ENCODE data around the gene LIMCH1.
A peak's percentile ranks its signal among the peaks of the same experiment; 100 is the strongest.

Gene LIMCH1

DNA sequence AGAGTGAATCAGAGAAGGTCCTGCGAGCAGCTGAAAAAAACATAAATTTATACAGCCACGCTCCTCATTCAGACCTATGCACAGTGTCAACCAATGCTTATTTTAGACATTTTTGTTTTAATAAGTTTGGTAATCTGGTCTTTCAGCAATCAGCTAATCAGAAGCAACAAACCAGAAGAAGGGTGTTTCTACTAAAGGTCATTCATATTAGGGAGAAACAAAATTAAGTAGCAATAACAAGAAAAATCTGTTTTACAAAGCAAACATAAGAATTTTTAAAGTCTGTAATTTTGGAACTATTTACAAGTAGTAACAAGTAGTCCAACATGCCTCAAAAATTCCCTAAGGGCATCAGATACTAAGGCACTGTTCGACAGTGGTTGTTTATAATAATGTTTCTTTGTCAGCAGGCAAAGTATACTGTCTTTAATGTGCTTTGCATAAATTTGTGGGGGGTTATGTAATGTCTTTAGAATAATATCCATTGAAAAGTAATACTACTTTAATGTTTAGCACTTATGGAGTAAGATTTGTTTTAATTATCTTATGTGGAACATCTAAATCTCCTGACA is 127.8 kb downstream of the LIMCH1 start:
- TF ChIP-seq GATA2 (IDR thresholded peaks at IDR 0.05; ENCODE audit: low read depth, low read length) (no peak), GATA3 (IDR thresholded peaks at IDR 0.05; ENCODE audit: low read depth, low read length) (no peak)

DNA sequence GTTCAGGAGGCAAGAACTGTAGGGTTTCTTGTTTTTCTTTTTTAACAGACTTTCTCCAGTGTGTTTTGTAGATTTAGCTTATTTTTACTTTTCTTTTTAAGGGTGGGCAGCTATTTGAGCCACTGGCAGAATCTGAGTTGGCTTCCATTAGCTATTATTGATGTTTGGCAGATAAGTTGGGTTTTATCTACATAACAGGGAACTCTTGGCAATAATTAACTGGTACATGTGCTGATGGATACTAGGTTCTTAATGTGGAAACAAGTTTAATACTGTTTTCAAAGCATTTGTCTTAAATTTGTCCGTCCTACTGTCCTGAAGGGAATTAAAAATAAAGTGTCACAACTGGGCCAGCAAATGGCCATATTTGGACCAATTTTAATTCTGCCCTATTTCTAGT is 130.1 kb downstream of the LIMCH1 start:
- TF ChIP-seq GATA2 (IDR thresholded peaks at IDR 0.05; ENCODE audit: low read depth, low read length) = no peak
- no peak for TF ChIP-seq GATA3 (IDR thresholded peaks at IDR 0.05; ENCODE audit: low read depth, low read length)

DNA sequence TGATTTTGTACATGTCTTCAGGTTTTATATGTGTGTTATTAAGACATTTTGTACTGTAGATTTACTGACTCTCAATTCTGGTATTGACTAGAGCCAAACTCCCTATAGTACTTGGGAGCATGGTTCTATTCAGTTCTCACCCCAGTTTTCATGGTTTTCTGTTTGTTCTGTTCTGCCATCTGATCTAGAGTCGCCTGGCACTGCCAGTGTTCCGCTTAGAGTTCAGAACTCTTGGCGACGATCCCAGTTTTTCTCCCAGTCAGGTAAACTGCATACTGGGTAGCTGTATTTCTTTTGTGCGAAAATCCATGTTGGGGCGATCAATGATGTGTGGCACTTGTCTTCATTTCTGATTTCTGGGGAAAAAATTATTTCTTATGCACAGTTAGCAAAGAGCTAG is 132.6 kb downstream of the LIMCH1 start:
- no peak for TF ChIP-seq GATA3 (IDR thresholded peaks at IDR 0.05; ENCODE audit: low read depth, low read length)
- no peak for TF ChIP-seq GATA2 (IDR thresholded peaks at IDR 0.05; ENCODE audit: low read depth, low read length)

DNA sequence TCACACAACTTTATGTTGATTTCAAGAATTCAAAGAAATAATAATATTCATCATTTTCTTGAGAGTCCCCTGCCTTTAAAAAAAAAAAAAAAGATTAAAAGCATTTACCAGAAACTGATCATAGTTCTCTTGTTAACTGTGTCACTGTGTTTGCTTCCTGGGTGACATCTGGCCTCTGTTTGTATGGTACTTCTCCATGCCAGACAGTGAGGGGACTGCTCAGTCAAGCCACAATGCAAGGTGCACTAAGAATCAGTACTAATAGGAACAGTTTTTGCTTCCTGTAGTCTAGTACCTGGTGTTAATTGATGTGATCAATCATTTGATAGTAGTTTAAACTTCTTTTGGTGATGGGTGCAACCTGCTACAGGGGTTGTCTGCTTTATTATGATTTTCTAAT is 133.0 kb downstream of the LIMCH1 start:
- TF ChIP-seq GATA3 (IDR thresholded peaks at IDR 0.05; ENCODE audit: low read depth, low read length) (no peak), GATA2 (IDR thresholded peaks at IDR 0.05; ENCODE audit: low read depth, low read length) (no peak)

DNA sequence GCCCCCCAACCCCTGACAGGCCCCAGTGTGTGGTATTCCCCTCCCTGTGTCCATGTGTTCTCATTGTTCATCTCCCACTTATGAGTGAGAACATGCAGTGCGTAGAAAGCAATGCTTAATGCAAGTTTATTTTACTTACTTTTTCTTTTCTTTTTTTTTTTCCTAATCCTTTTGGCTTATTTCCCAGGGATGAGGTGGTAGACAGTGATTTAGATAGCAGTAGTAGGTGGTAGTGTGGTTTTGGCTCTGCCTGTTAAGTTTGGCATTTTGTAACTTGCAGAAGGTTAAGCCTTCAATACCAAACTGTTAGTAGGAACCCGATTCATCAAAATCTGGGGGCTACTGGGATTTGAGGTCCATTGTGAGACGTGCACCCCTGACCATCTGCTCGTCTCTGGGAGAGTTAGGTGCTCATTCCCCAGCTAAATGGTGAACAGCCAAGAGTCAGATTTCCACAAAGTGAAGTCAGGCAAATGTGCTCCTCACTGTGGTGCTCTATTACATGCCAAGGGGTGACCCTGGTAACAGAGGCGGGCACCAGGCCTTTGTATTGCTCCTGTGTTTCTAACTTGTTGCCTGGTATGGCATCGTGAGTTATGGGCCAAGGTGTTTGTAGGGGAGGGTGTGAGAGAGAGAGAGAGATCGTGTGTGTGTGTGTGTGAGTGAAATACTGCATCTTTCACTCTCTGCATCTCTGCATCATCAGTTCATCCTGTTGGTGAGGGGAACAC is 140.3 kb downstream of the LIMCH1 start:
- no peak for TF ChIP-seq GATA3 (IDR thresholded peaks at IDR 0.05; ENCODE audit: low read depth, low read length)
- no peak for TF ChIP-seq GATA2 (IDR thresholded peaks at IDR 0.05; ENCODE audit: low read depth, low read length)

DNA sequence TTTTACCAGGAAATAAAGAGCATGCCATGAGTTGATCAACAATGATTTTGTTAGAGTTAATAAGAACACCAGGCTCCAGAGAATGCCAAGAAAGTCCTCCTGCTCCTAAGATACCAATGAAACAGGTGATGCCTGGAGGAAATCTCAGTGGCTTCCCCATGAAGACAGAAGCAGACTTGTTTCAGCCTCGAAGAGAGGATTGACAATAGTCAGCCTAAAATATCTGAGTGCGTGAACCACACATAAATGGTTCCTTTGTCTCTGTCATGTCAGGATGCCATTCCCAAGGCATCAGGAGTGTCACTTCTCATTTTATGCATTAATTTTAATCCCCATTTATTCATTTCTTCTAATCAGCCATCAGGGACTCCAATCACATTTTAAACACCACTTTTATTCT is 141.0 kb downstream of the LIMCH1 start:
- TF ChIP-seq GATA3 (IDR thresholded peaks at IDR 0.05; ENCODE audit: low read depth, low read length) = no peak
- no peak for TF ChIP-seq GATA2 (IDR thresholded peaks at IDR 0.05; ENCODE audit: low read depth, low read length)

DNA sequence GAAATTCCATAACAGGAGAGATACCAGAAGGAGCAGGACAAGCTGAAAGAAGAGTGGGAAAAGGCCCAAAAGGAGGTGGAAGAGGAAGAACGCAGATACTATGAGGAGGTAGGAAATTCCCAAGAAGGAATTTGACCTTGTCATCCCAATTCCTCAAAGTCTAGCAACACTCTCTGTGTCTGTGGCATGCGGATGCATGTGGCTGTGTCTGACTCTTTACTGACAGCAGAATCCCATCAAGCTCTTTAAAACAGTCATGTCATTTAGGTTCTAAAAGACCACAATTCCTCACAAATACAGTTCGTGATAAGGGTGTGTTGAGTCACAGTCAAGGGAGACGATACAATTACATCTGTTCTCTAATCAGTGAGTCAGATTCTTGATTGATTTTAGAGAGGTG is 142.0 kb downstream of the LIMCH1 start:
- TF ChIP-seq GATA3 (IDR thresholded peaks at IDR 0.05; ENCODE audit: low read depth, low read length) (no peak), GATA2 (IDR thresholded peaks at IDR 0.05; ENCODE audit: low read depth, low read length) (no peak)

DNA sequence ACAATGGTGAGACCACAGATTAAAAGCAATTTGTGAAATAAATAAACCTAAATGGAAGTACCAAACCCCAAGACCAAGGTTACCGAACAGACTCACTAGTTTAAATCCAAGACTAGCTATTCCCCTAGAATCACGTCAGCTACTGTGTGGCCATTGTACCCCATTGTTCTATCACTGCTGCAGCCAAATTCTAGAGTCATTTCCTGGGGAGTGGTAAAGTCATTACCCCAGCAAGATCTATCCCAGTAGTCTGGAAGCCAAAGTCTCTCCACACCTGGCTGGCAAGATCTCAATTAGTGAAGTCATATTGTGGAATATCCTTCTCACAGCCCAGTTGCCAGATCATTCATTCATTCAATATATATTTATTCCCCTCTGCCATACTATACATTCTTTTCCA is 143.1 kb downstream of the LIMCH1 start:
- TF ChIP-seq GATA2 (IDR thresholded peaks at IDR 0.05; ENCODE audit: low read depth, low read length) = no peak
- no peak for TF ChIP-seq GATA3 (IDR thresholded peaks at IDR 0.05; ENCODE audit: low read depth, low read length)

DNA sequence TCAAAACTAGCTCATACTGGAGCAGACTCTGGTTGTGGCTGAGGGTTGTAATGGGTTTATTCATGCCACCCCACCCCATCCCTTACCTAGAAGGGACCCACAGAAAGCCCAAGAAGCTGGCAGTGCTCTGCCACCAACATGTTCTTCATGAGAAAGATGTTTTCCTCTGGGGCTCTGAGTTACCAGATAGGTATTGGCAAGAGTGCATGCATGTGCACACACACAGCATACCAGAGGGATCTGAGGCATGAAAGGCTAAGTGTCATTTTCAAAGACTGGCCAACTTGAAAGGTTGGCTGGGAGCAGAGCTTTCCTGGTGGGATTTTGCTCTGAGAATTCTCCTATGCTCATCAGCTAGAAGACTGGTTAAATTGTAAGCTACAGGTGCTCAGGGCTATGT is 145.4 kb downstream of the LIMCH1 start:
- TF ChIP-seq GATA3 (IDR thresholded peaks at IDR 0.05; ENCODE audit: low read depth, low read length) (no peak), GATA2 (IDR thresholded peaks at IDR 0.05; ENCODE audit: low read depth, low read length) (no peak)

DNA sequence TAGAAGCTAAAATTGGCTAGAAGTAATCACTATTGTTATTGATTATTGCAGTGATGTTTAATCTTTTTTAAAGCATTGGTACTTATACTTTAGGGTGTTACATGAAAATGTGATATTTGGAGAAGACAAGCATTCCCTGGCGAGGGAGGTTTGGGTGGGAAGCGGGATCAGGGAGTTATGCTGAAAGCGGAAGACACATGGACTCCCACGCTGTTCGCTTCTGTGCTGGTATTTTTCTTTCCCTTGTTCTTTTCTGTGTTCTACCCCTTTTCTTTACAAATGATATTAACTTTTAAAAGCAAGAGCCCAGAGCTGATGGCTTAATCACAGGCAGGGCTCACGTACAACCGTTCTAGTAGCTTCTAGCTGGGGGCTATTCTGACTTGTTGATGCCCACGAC is 148.9 kb downstream of the LIMCH1 start:
- TF ChIP-seq GATA3 (IDR thresholded peaks at IDR 0.05; ENCODE audit: low read depth, low read length) = no peak
- TF ChIP-seq GATA2 (IDR thresholded peaks at IDR 0.05; ENCODE audit: low read depth, low read length) = no peak

DNA sequence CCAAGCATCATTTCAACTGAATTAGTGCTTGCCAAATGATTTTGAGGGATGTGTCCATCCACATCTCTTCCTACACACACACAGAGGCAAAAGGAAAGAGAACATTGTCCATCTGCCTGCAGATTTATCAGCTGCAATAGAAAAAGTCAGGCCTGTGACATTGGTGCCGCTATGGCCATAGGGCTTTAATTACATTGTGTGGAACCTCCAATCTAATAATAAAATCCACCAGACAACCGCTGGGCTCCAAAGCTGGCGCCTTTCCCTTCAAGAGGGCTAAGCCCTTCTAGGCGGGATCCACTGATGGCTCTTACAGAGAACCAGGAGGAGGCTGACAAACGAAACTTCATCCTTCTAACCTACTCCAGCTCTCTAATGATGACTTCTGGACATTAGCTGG is 150.0 kb downstream of the LIMCH1 start:
- peak; percentile 21; the same call in 1 of the 2 replicates for TF ChIP-seq GATA3 (IDR thresholded peaks at IDR 0.05; ENCODE audit: low read depth, low read length)
- TF ChIP-seq GATA2 (IDR thresholded peaks at IDR 0.05; ENCODE audit: low read depth, low read length) = peak; percentile 57

DNA sequence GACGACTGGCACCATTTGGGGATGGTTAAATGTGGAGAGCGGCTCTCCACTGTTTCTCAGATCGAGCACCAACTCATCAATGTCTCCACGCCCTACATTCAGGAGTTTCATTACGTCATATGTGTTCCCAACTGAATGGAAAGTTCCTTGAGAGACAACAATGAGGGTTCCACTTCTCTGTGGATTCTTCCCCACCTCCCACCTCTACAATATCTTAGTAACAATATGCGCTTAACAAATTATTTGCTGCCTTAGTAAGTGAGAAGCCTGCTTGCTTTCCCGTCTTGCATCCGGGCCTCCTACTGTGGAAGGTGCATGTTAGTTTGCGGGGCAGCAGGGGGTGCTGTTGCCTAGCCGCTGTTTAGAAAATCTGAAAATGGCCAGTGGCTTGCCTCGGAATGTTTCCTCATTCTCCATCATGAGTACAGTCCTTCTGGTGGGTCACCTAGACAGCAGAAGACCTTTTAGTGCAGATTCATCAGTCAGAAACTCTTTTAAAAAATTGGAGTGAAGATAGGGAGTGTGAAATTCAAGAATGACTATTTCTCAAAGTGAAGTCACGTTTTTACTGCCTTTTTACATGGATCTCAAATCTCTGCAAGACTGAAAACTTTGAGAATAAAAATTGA is 154.9 kb downstream of the LIMCH1 start:
- TF ChIP-seq GATA3 (IDR thresholded peaks at IDR 0.05; ENCODE audit: low read depth, low read length) (no peak), GATA2 (IDR thresholded peaks at IDR 0.05; ENCODE audit: low read depth, low read length) (no peak)

DNA sequence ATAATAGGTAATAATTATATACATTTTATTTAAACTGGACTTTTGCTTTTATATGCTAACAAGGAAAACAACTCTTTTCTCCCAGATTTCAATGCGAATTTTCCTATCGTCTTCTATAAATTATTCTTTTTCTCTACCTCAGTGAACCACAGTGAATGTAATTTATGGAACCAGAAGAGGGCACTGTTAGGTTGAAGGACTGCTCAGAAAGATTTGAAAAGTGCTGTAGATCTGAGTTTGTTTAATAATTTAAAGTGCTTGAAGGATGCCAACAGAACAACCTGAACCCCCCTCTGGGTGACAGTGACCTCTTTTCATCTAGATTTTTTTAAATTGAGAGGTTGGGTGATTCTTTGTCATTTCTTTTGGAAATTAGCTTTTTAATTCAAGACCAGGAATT is 155.7 kb downstream of the LIMCH1 start:
- no peak for TF ChIP-seq GATA2 (IDR thresholded peaks at IDR 0.05; ENCODE audit: low read depth, low read length)
- TF ChIP-seq GATA3 (IDR thresholded peaks at IDR 0.05; ENCODE audit: low read depth, low read length) = no peak

DNA sequence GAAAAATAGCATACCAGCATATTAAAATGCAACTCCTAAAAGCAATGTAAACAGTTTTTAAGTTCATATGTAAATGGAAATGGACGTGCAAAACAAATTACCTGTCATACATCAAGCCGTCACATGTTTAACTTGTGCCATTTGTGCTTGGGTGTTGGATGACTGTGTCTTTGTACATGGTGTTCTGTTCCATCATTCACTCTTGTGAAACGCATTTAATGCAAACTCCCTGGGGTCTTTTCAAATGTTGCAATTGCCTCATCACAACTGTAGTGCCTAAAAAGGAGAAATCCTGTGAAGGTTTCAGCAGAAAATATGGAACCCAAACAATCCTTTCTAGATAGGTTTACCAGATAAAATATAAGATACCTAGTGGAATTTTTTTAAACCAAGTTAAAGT is 158.2 kb downstream of the LIMCH1 start:
- TF ChIP-seq GATA3 (IDR thresholded peaks at IDR 0.05; ENCODE audit: low read depth, low read length) = no peak

DNA sequence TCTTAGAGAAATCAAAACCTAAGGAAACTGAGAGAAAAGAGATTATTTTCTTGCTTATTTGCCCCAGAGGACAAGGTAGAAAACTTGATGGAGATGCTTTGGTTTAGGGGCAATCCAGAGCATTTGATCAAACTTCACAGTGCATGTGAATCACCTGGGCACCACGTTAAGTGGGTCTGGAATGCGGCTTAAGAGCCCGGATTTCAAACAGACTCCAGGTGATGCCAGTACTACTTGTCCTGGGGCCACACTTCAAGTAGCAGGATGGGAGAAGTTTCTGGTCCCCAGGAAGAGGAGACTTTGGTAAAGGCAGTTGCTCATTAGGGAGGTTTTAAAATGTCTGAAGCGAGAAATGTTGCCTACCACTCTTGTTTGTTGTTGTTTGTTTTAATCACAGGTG is 158.8 kb downstream of the LIMCH1 start:
- TF ChIP-seq GATA2 (IDR thresholded peaks at IDR 0.05; ENCODE audit: low read depth, low read length) = no peak
- no peak for TF ChIP-seq GATA3 (IDR thresholded peaks at IDR 0.05; ENCODE audit: low read depth, low read length)

Measured in SH-SY5Y (cell line).